OCI-LY7 (cell line): ENCODE results near the gene LRP3. TPM values are rescaled to one million over a fixed set of nuclear protein-coding genes. Genes with fewer than 3 reads are reported as not detected.

Source experiments
- BruUV-seq: library from RNA; stranded (reverse); fragments of 400-500 nt; replicated peaks from 2 replicates; lab custom pipeline; 2021; lab: Mats Ljungman, UMichigan
- CTCF ChIA-PET: fragments of 300-600 bp; sonication (Branson Sonifier 250); formaldehyde crosslinking; loops from one replicate; lab custom pipeline; 2022; ENCODE audit warnings: antibody characterized with exemption; ENCODE audit not compliant: unreplicated experiment; lab: Charles Lee
- POLR2A ChIA-PET: fragments of 300-600 bp; sonication (Branson Sonifier 250); formaldehyde crosslinking; loops from one replicate; lab custom pipeline; 2022; ENCODE audit warnings: antibody characterized with exemption; lab: Charles Lee
- DNase-seq: peaks from one replicate; pipeline ENCODE4 v3.0.0-alpha.2; 2015; ENCODE audit warnings: low spot score
- H2AFZ ChIP-seq: fragments of 200-600 bp; sonication (generic), shearing (Covaris generic); 2 replicates; pipeline ENCODE4 v1.6.1; 2014; ENCODE audit warnings: mild to moderate bottlenecking, antibody characterized with exemption, low read length, moderate library complexity
- H3K27ac ChIP-seq: fragments of 200-600 bp; sonication (generic); 2 replicates; pipeline ENCODE4 v1.5.1; 2014; ENCODE audit warnings: mixed run types, low read depth, mild to moderate bottlenecking, moderate library complexity, low read length, inconsistent platforms; ENCODE audit not compliant: poor library complexity, severe bottlenecking
- H3K36me3 ChIP-seq: fragments of 200-600 bp; sonication (generic); 2 replicates; pipeline ENCODE4 v1.6.1; 2014; ENCODE audit warnings: mild to moderate bottlenecking, antibody characterized with exemption, low read length, moderate library complexity, mixed read lengths; ENCODE audit not compliant: insufficient read depth
- H3K4me1 ChIP-seq: fragments of 200-600 bp; sonication (generic); 2 replicates; pipeline ENCODE4 v1.5.1; 2014; ENCODE audit warnings: mild to moderate bottlenecking, low read length; ENCODE audit not compliant: insufficient read depth, poor library complexity, severe bottlenecking
- H3K4me2 ChIP-seq: fragments of 200-600 bp; sonication (generic); 2 replicates; pipeline ENCODE4 v1.6.1; 2014; ENCODE audit warnings: mild to moderate bottlenecking, low read length
- H3K4me3 ChIP-seq: fragments of 200-600 bp; sonication (generic); 2 replicates; pipeline ENCODE4 v1.5.1; 2014; ENCODE audit warnings: mild to moderate bottlenecking, low read depth, low read length; ENCODE audit not compliant: poor library complexity, severe bottlenecking
- H3K79me2 ChIP-seq: fragments of 200-600 bp; sonication (generic); 2 replicates; pipeline ENCODE4 v1.6.1; 2016; ENCODE audit warnings: low read depth, mild to moderate bottlenecking, low read length, moderate library complexity, mixed read lengths; ENCODE audit not compliant: insufficient read depth
- H3K9me2 ChIP-seq: fragments of 200-600 bp; sonication (generic); 2 replicates; pipeline ENCODE4 v1.6.1; 2016; ENCODE audit warnings: mild to moderate bottlenecking, low read length, mixed read lengths; ENCODE audit not compliant: insufficient read depth
- H3K9me3 ChIP-seq: fragments of 200-600 bp; sonication (generic); 2 replicates; pipeline ENCODE4 v1.6.1; 2014; ENCODE audit warnings: mild to moderate bottlenecking, mixed run types, low read length, mixed read lengths
- H4K20me1 ChIP-seq: fragments of 200-600 bp; sonication (generic); 2 replicates; pipeline ENCODE4 v1.6.1; 2014; ENCODE audit warnings: mild to moderate bottlenecking, antibody characterized with exemption, low read length, moderate library complexity, mixed read lengths; ENCODE audit not compliant: insufficient read depth
- CTCF ChIP-seq: fragments of 200-600 bp; sonication (generic); conservative IDR thresholded peaks from 2 replicates; pipeline ENCODE4 v1.5.1; 2014; ENCODE audit warnings: mild to moderate bottlenecking, antibody characterized with exemption, low read length, moderate library complexity, mixed read lengths
- EZH2phosphoT487 ChIP-seq: fragments of 200-600 bp; sonication (generic); IDR thresholded peaks from 2 replicates; pipeline ENCODE4 v1.6.1; 2018; ENCODE audit warnings: low read depth, borderline replicate concordance, mild to moderate bottlenecking, mixed run types, antibody characterized with exemption, low read length, moderate library complexity, mixed read lengths
- intact Hi-C: fragments of 100-400 bp; cut with micrococcal nuclease; formaldehyde crosslinking; loops from one replicate; pipeline ENCODE4 v1.10.0; 2022; ENCODE audit not compliant: unreplicated experiment
- total RNA-seq, 2 experiments: library from RNA; depleted of rRNA in 1 of 2; stranded (reverse); fragments of >200 nt in 1 of 2; shearing (Covaris generic) in 1 of 2; gene quantifications; 2 replicates each; pipeline ENCODE4 v1.2.3, GENCODE V29; 2014 to 2022

The LRP3 gene
- total RNA-seq, 2 experiments from 2014 or later: not detected

- no peak for DNase-seq
- CTCF ChIA-PET: no interaction called here
Observed at GRCh38 chr19:33252418-33252962, 58.4 kb downstream of the LRP3 start.

GRCh38 chr19:33252971-33253370, 58.8 kb downstream of the LRP3 start:
- Histone ChIP-seq H3K4me1 (no peaks in the 10 kb centered on the region), H2AFZ (no peak overlapping the region), H4K20me1 (no peaks in the 10 kb centered on the region), H3K36me3 (no peaks in the 10 kb centered on the region), H3K9me3 (peaks cover 9% of the 10 kb centered on the region; the same call in 1 of the 2 replicates), H3K4me3 (no peak overlapping the region), H3K79me2 (no peaks in the 10 kb centered on the region), H3K4me2 (no peak overlapping the region), H3K9me2 (no peaks in the 10 kb centered on the region), H3K27ac (no peak overlapping the region)
- intact Hi-C loops: no loop called here
- POLR2A ChIA-PET: no interaction called here
- no TSS peak for BruUV-seq
- DNase-seq: no peak
- CTCF ChIA-PET: no interaction called here
- TF ChIP-seq CTCF (no peak), EZH2phosphoT487 (no peak)

More at GRCh38 chr19:33252418-33252962, 58.4 kb downstream of the LRP3 start:
- no peaks in the 10 kb centered on the region for H3K79me2 ChIP-seq
- H2AFZ ChIP-seq: no peak overlapping the region
- no peaks in the 10 kb centered on the region for H3K4me1 ChIP-seq
- POLR2A ChIA-PET: no interaction called here
- no peak overlapping the region for H3K27ac ChIP-seq
- H3K36me3 ChIP-seq: no peaks in the 10 kb centered on the region
- H3K4me3 ChIP-seq: no peak overlapping the region
- intact Hi-C loops: no loop called here
- peaks cover 9% of the 10 kb centered on the region; the same call in 1 of the 2 replicates for H3K9me3 ChIP-seq
- BruUV-seq: no TSS peak
- no peaks in the 10 kb centered on the region for H4K20me1 ChIP-seq
- no peaks in the 10 kb centered on the region for H3K9me2 ChIP-seq
- H3K4me2 ChIP-seq: no peak overlapping the region
- no peak for TF ChIP-seq CTCF

- no peak overlapping the region for H2AFZ ChIP-seq
- BruUV-seq: no TSS peak
- H3K27ac ChIP-seq: no peak overlapping the region
- no peaks in the 10 kb centered on the region for H3K9me2 ChIP-seq
- no peak for TF ChIP-seq CTCF
- TF ChIP-seq EZH2phosphoT487: no peak
- no peaks in the 10 kb centered on the region for H4K20me1 ChIP-seq
- peaks cover 9% of the 10 kb centered on the region; the same call in 1 of the 2 replicates for H3K9me3 ChIP-seq
- no peaks in the 10 kb centered on the region for H3K4me1 ChIP-seq
- H3K79me2 ChIP-seq: no peaks in the 10 kb centered on the region
- intact Hi-C loops: no loop called here
- no peak overlapping the region for H3K4me3 ChIP-seq
- DNase-seq: no peak
- ChIA-PET POLR2A (no interaction called here), CTCF (no interaction called here)
- H3K4me2 ChIP-seq: no peak overlapping the region
- H3K36me3 ChIP-seq: no peaks in the 10 kb centered on the region
Observed at GRCh38 chr19:33254245-33254824, 60.2 kb downstream of the LRP3 start.
